ENCODE measurements around the gene RNF11. TPM values are rescaled to one million over a fixed set of nuclear protein-coding genes. Genes with fewer than 3 reads are reported as not detected.

Gene RNF11
- polyA plus RNA-seq, 1 donor from 2014 or later: 210 TPM

DNA sequence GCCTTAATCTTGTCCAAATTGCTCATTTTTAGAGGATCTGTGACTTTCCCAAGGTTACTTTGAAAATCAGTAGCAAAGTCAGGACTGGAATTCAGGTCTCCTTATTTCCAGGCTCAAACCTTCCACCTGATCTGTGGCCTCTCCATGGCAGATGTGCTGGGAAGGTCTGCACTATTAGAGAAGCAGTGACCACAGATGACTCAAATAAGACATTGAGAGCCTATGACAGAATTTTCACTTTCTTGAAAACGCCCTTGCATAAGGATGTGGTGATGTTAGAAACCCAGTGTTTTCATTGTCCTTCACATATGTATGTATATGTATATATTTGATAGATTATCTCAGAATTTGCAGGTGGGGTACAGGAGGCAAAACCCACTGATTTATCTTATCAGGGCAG lies 49.0 kb downstream of the RNF11 start:
- TF ChIP-seq POLR2AphosphoS5 (IDR thresholded peaks at IDR 0.05): no peak
- TF ChIP-seq EZH2 (IDR thresholded peaks at IDR 0.05; ENCODE audit: borderline replicate concordance, insufficient read depth, low read length, poor library complexity, severe bottlenecking): no peak
- TF ChIP-seq, protein P1, sequence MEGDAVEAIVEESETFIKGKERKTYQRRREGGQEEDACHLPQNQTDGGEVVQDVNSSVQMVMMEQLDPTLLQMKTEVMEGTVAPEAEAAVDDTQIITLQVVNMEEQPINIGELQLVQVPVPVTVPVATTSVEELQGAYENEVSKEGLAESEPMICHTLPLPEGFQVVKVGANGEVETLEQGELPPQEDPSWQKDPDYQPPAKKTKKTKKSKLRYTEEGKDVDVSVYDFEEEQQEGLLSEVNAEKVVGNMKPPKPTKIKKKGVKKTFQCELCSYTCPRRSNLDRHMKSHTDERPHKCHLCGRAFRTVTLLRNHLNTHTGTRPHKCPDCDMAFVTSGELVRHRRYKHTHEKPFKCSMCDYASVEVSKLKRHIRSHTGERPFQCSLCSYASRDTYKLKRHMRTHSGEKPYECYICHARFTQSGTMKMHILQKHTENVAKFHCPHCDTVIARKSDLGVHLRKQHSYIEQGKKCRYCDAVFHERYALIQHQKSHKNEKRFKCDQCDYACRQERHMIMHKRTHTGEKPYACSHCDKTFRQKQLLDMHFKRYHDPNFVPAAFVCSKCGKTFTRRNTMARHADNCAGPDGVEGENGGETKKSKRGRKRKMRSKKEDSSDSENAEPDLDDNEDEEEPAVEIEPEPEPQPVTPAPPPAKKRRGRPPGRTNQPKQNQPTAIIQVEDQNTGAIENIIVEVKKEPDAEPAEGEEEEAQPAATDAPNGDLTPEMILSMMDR (IDR thresholded peaks at IDR 0.05; ENCODE audit: poor library complexity, severe bottlenecking): no peak
- no peak for TF ChIP-seq TAF1 (IDR thresholded peaks at IDR 0.05; ENCODE audit: low read depth)
- no peak for TF ChIP-seq MXI1 (conservative IDR thresholded peaks at IDR 0.05; ENCODE audit: poor library complexity, severe bottlenecking)
- no peak for TF ChIP-seq SMC3 (conservative IDR thresholded peaks at IDR 0.05; ENCODE audit: poor library complexity)
- TF ChIP-seq RAD21 (conservative IDR thresholded peaks at IDR 0.05): no peak
- no peak for TF ChIP-seq EP300 (conservative IDR thresholded peaks at IDR 0.05; ENCODE audit: poor library complexity, severe bottlenecking)
- TF ChIP-seq, protein P2, sequence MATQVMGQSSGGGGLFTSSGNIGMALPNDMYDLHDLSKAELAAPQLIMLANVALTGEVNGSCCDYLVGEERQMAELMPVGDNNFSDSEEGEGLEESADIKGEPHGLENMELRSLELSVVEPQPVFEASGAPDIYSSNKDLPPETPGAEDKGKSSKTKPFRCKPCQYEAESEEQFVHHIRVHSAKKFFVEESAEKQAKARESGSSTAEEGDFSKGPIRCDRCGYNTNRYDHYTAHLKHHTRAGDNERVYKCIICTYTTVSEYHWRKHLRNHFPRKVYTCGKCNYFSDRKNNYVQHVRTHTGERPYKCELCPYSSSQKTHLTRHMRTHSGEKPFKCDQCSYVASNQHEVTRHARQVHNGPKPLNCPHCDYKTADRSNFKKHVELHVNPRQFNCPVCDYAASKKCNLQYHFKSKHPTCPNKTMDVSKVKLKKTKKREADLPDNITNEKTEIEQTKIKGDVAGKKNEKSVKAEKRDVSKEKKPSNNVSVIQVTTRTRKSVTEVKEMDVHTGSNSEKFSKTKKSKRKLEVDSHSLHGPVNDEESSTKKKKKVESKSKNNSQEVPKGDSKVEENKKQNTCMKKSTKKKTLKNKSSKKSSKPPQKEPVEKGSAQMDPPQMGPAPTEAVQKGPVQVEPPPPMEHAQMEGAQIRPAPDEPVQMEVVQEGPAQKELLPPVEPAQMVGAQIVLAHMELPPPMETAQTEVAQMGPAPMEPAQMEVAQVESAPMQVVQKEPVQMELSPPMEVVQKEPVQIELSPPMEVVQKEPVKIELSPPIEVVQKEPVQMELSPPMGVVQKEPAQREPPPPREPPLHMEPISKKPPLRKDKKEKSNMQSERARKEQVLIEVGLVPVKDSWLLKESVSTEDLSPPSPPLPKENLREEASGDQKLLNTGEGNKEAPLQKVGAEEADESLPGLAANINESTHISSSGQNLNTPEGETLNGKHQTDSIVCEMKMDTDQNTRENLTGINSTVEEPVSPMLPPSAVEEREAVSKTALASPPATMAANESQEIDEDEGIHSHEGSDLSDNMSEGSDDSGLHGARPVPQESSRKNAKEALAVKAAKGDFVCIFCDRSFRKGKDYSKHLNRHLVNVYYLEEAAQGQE (IDR thresholded peaks at IDR 0.05; ENCODE audit: borderline replicate concordance): no peak

DNA sequence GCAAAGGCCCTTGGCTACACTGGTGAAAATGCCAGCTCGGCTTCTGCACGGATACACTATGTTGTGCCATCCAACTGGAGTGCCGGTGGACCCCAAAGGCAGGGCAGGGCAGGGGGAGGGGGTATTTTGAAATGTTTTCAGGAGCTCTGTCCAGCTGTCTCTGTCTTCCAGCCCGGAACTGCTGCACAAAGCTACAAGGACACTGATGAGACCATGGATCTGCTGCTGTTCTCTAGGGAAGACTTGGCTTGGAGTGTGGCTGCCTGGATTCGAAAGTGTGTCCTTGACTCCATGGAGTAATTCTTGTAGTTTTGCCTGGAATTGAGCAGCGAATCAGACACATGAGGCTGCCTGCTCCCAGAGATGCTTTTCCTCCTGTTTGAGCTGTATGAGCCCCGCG lies 51.9 kb downstream of the RNF11 start:
- H3K79me2 ChIP-seq (replicated peaks; ENCODE audit: insufficient read depth, low read length): no peaks in the 10 kb centered on the region
- H3K9me3 ChIP-seq (ENCODE audit: low read length): no peaks in the 10 kb centered on the region
- no peaks in the 10 kb centered on the region for H3K9me2 ChIP-seq (ENCODE audit: insufficient read depth, low read length)
- H3F3A ChIP-seq (ENCODE audit: insufficient read depth, low read length, poor library complexity, severe bottlenecking): no peaks in the 10 kb centered on the region
- H3K27ac ChIP-seq (ENCODE audit: low read length): no peak overlapping the region
- H4K20me1 ChIP-seq (ENCODE audit: insufficient read depth): no peaks in the 10 kb centered on the region
- no peak overlapping the region for H2AFZ ChIP-seq (ENCODE audit: low read depth, low read length)
- TF ChIP-seq EP300 (conservative IDR thresholded peaks at IDR 0.05; ENCODE audit: poor library complexity, severe bottlenecking) (no peak), SMC3 (conservative IDR thresholded peaks at IDR 0.05; ENCODE audit: poor library complexity) (no peak), POLR2AphosphoS5 (IDR thresholded peaks at IDR 0.05) (no peak), RAD21 (conservative IDR thresholded peaks at IDR 0.05) (no peak)
- TF ChIP-seq, protein P1 (IDR thresholded peaks at IDR 0.05; ENCODE audit: poor library complexity, severe bottlenecking): no peak
- no peaks in the 10 kb centered on the region for H3K36me3 ChIP-seq (ENCODE audit: insufficient read depth, low read length)
- H3K9ac ChIP-seq (ENCODE audit: low read length): no peak overlapping the region
- H3K4me2 ChIP-seq (ENCODE audit: low read length): no peak overlapping the region
- H3K4me3 ChIP-seq (ENCODE audit: low read length): no peak overlapping the region
- H3K27me3 ChIP-seq (ENCODE audit: insufficient read depth, low read depth, low read length): no peaks in the 10 kb centered on the region

More for the DNA sequence above, 49.0 kb downstream of the RNF11 start:
- H3K79me2 ChIP-seq (replicated peaks; ENCODE audit: insufficient read depth, low read length): no peaks in the 10 kb centered on the region
- no peaks in the 10 kb centered on the region for H3F3A ChIP-seq (ENCODE audit: insufficient read depth, low read length, poor library complexity, severe bottlenecking)
- no peaks in the 10 kb centered on the region for H4K20me1 ChIP-seq (ENCODE audit: insufficient read depth)
- H3K27ac ChIP-seq (ENCODE audit: low read length): no peak overlapping the region
- no peak overlapping the region for H2AFZ ChIP-seq (ENCODE audit: low read depth, low read length)
- no peaks in the 10 kb centered on the region for H3K9me3 ChIP-seq (ENCODE audit: low read length)
- H3K36me3 ChIP-seq (ENCODE audit: insufficient read depth, low read length): no peaks in the 10 kb centered on the region
- H3K27me3 ChIP-seq (ENCODE audit: insufficient read depth, low read depth, low read length): no peaks in the 10 kb centered on the region
- no peak overlapping the region for H3K4me3 ChIP-seq (ENCODE audit: low read length)
- no peak overlapping the region for H3K9ac ChIP-seq (ENCODE audit: low read length)
- H3K4me2 ChIP-seq (ENCODE audit: low read length): no peak overlapping the region
- H3K9me2 ChIP-seq (ENCODE audit: insufficient read depth, low read length): no peaks in the 10 kb centered on the region
